ENCODE data around the gene HUS1.
"Not testable (repeated sequence)": the region's sequence is repeated elsewhere in the genome, so short reads cannot be mapped to it uniquely, and the experiment has no call there.

Gene HUS1

GRCh38 chr7:47943676-47944474, 35.5 kb downstream of the HUS1 start:
- DNase-seq = no peak

GRCh38 chr7:47942651-47943050, 36.8 kb downstream of the HUS1 start:
- DNase-seq = not testable (repeated sequence)

GRCh38 chr7:47942132-47942531, 37.3 kb downstream of the HUS1 start:
- no peak for DNase-seq

- DNase-seq = no peak
Observed at GRCh38 chr7:47941136-47941844, 38.1 kb downstream of the HUS1 start.

- DNase-seq = no peak
Observed at GRCh38 chr7:47940088-47941013, 39.1 kb downstream of the HUS1 start.

GRCh38 chr7:47939425-47940036, 39.9 kb downstream of the HUS1 start:
- no peak for DNase-seq

GRCh38 chr7:47938574-47939165, 40.7 kb downstream of the HUS1 start:
- DNase-seq = no peak

- no peak for DNase-seq
Observed at GRCh38 chr7:47937711-47938573, 41.5 kb downstream of the HUS1 start.

- no peak for DNase-seq
Observed at GRCh38 chr7:47937065-47937687, 42.2 kb downstream of the HUS1 start.

- no peak for DNase-seq
Observed at GRCh38 chr7:47936323-47936722, 43.1 kb downstream of the HUS1 start.

GRCh38 chr7:47935336-47935735, 44.1 kb downstream of the HUS1 start:
- DNase-seq = no peak

- no peak for DNase-seq
Observed at GRCh38 chr7:47934831-47935230, 44.6 kb downstream of the HUS1 start.

- no peak for DNase-seq
Observed at GRCh38 chr7:47933215-47933614, 46.2 kb downstream of the HUS1 start.

- DNase-seq = no peak
Observed at GRCh38 chr7:47932466-47933037, 46.9 kb downstream of the HUS1 start.

- no peak for DNase-seq
Observed at GRCh38 chr7:47932016-47932415, 47.4 kb downstream of the HUS1 start.

- DNase-seq = no peak
Observed at GRCh38 chr7:47931005-47932004, 48.1 kb downstream of the HUS1 start.

- DNase-seq = no peak
Observed at GRCh38 chr7:47924266-47924665, 55.1 kb downstream of the HUS1 start.

GRCh38 chr7:47923081-47923875, 56.1 kb downstream of the HUS1 start:
- not testable (repeated sequence) for DNase-seq

Data from activated CD4-positive, CD25-positive, alpha-beta regulatory T cell treated with anti-CD3 and anti-CD28 coated beads, Interleukin-2, amount 50 U/mL, for 72 hours (primary cell).